Measurements from ENCODE around the gene GBP7.

GRCh38 chr1:89201106-89201794 is 25.4 kb upstream of the GBP7 start:
- TF ChIP-seq CTCF (conservative IDR thresholded peaks at IDR 0.05; ENCODE audit: low read length) (no peak), EZH2phosphoT487 (IDR thresholded peaks at IDR 0.05; ENCODE audit: borderline replicate concordance) (no peak)

All from Loucy (cell line).